ENCODE results near the gene BMP6.

- TF ChIP-seq CTCF (IDR thresholded peaks at IDR 0.05) (no peak), POLR2AphosphoS5 (IDR thresholded peaks at IDR 0.05) (no peak), POLR2A (IDR thresholded peaks at IDR 0.05) (no peak), EP300 (IDR thresholded peaks at IDR 0.05) (no peak)
Observed at GRCh38 chr6:7882505-7883257, 156.8 kb downstream of the BMP6 start.

Data from sigmoid colon (tissue), 4 donors.